Stimulated activated CD8-positive, alpha-beta memory T cell treated with anti-CD3 and anti-CD28 coated beads, Interleukin-7, amount 100 ng/mL, for 4 hours (primary cell): ENCODE results near the gene BNIPL.

Source experiments
- DNase-seq, 2 donors: peaks; one replicate each; pipeline ENCODE4 v3.0.0-alpha.2; 2020; ENCODE audit warnings: low read depth in 2 of 2

The BNIPL gene

DNA sequence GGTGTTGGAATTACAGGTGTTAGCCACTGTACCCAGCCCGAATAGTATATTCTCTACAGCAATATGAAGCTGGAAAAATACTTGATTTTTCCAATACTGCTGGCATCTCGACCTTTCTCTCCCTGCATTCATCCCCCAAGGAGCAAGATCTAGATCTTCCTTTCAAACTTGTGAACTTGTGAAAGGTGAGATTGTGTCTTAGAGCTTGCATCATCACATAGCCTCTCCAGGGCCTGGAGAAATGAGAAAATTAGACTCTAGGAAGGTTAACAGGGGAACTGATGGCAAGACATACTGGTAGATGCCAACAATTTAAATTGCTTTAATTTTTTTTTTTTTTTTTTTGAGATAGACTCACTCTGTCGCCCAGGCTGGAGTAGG lies 26.1 kb upstream of the BNIPL start:
- no peak for DNase-seq

DNA sequence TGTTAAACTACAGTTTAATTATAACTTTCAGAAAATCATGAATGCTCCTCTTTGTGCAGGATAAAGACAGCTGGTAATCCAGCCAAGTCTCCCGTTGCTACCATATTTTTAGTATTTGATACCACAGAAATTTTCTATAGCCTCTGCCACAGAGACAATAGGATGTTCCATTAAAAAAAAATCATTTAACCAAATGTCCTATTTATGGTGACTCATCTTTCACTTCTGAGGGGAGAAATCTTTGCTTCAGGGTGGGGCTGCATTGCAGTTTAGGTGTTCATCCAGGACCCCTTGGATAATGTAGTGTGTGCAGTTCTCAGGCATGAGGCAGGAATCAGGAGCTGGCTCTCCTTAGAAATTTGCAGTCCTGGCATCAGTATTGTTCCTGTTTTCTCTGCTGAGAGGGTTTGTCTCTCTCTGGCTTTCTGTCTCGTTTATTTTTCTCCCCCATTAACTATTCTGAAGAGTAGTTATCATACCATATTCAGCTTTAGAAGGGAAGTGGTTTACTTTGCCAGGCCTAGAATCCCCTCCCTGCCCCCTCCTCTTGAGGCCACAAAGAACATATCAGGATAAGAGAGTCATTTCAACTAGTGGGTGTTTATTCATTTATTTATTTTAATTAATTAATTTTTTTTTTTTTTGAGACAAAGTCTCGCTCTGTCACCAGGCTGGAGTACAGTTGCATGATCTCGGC lies 25.1 kb upstream of the BNIPL start:
- DNase-seq = no peak

DNA sequence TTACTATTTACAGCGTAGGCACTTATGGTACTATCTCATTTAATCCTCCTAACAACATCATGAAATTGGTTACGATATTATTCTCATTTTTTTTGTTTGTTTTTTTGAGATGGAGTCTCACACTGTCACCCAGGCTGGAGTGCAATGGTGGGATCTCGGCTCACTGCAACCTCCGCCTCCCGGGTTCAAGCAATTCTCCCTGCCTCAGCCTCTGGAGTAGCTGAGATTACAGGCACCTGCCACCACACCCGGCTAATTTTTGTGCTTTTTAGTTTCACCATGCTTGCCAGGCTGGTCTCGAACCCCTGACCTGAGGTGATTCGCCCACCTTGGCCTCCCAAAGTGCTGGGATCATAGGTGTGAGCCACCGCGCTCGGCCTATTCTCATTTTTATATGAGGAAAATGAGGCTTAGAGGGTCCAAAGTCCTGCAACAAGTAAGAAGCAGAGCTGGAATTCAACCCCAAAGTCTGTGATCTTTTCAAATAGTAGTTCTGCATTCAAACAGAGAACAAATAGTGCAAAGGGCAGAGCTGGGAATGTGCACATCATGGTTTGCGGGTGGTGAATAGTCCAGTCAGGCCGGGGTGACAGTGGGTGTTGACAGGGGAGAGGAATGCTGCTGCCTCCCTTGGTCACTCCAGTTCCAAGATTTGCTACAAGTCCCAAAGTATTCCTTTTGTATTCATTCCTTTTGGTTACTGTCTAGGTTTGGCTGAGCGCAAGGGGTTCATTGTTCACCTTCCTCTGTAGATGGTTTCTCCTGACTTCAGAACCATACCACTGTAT lies 23.5 kb upstream of the BNIPL start:
- DNase-seq = no peak

DNA sequence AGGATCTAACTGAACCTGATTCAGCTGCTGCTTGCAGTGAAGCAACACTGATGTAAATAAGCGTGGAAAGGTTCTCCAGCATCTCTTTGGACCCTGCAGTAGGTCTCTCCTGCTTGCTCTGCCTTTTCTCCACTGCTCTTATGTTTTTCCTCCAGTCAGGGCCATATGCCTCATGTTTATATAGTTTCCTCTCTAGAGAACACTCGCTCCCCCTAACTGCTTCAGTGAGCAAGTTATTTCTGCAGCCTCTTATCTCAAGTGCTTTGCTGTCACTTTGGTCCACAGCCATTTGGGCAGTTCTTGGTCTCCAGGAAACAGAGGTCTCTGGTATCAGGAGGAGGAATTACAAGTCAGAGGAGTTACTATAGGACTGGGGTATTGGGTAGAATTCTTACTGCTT lies 22.9 kb upstream of the BNIPL start:
- no peak for DNase-seq

DNA sequence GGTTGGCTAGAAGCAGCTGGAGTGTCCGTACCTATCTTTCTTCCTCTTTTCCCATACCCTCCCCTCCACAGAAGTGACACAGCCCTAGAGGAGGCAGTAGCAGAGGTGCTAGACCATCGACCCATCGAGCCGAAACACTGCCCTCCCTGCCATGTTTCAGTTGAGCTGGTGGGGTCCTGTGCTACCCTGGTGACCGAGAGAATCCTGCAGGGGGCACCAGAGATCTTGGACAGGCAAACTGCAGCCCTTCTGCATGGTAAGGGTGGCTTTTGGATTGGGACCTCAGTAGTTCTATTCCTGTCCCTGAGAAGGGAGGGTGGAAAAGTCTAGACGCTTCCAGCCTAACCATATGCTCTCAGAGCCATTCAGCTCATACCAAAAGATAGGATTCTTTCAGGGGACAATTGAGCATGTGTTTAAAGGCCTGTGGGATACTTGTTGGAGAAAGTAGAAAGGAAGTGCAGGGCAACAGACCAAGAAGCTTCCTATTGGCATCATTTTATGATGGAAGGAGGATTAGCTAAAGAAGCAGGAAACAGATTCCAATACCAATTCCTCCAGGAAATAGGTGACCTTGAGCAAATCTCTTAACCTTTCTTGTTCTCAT lies 11.7 kb upstream of the BNIPL start:
- DNase-seq = peak; percentile 71 to 75

DNA sequence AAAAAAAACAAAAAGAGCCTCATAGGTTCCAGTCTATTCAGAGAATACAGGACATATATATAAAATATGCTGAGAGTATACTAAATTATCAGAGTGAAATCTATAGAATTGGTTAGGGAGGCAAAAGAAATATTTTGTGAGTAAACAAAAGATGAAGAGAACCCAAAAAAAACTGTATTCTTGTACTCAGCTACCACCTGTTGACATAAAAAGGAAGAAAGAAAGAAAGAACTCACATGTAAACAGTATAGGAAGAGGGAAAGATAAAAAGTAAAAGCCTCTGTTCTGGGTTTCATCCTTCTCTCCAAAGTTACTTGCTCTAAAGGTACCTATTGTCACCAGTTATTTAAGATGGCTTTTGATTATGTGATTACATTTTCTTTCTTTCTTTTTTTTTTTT lies 9.9 kb upstream of the BNIPL start:
- DNase-seq = no peak

DNA sequence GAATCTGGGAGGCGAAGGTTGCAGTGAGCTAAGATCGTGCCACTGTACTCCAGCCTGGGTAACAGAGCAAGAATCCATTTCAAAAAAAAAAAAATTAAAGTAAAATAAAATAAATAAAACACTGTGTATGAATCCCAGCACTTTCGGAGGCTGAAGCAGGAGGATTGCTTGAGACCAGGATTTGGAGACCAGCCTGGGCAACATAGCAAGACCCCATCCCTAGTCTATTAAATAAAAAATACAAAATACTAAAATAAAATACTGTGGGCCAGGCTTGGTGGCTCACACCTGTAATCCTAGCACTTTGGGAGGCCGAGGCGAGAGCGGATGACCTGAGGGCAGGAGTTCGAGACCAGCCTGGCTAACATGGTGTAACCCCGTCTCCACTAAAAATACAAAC lies 4.2 kb upstream of the BNIPL start:
- DNase-seq = no peak

DNA sequence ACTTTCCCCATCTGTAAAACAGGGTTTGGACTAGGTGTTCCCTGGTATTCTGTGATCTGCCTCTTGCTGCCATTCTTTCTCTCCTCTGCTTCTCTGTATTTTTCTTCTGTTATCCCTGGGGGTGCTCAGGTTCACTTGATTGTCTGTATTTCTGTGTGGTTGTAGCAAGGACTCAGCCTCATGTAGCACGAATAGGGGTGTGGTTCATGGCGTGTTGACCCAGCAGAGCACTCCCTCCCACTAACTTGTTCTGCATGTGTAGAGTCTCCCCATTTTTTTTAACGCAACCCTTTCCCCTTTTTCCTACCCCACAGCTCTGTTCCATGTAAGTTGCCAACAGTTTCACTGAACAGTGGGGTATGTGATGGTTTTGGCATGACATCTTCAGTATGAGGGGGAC lies 1.2 kb upstream of the BNIPL start:
- DNase-seq = no peak

DNA sequence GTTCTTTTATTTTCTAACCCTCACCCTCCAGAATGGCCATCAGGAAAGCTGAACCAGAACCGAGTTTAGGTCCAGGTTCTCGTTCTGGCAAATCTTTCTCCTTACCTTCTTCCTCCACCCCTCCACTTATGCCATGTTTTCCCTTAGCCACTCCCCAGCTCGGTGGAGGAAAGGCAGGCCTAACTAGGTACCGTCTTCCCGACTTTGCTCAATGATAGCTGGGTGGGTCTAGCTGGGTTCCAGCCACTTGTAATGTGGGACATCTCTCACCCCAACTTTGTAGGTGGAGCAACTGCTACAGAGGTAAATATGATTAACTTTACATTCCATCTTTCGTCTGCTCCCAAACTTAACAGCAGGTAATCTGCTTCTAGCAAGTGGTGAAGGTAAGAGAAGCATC lies 646 bp downstream of the BNIPL start:
- DNase-seq = no peak

DNA sequence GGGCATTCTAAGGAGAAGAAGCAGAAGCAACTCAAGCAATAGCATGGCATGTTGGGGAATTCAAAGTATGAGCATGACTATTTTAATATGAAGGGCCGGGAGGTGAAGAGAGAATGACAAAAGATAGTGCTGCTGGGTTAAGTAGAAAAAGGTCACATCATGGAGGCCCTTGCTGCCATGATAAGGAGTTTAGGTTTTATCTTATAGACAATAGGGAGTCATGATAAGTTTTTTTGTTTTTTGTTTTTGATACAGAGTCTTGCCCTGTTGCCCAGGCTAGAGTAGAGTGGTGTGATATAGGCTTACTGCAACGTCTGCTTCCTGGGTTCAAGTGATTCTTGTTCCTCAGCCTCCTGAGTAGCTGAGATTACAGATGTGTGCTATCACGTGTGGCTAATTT lies 3.1 kb downstream of the BNIPL start:
- DNase-seq = no peak

DNA sequence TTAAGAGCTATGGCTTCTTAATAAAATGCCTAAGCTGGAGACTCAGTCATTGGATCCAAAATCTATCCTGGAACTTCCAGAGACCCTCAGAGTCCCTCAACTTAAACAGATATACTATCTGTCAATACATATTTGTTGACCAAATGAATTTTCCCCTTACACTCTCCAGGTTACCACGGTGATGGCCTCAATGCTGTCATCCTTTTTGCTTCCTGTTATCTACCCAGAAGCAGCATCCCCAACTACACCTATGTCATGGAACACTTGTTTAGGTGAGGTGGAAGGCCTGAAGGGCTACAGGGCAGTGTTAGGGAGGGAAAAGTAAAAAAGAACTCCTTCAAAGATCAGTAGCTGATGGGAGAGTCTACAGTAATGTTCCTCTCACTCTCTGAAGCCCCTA lies 6.8 kb downstream of the BNIPL start:
- no peak for DNase-seq

DNA sequence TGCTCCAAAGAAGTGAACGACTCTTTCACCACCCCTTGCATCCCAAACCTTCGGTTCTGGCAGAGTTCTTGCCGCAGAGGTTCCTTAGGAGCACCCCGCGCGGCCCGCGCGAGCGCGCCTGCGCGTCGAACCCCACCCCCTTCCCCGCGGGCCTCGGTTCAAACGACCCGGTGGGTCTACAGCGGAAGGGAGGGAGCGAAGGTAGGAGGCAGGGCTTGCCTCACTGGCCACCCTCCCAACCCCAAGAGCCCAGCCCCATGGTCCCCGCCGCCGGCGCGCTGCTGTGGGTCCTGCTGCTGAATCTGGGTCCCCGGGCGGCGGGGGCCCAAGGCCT lies 11.2 kb downstream of the BNIPL start, which contains the start of gene C1orf56:
Gene C1orf56 (plus strand): TSS at position 161 of the 334 bp plus-strand sequence. CDS start 97 bp downstream, at position 258.
- DNase-seq = peak in 1 of 2 donors; percentile 55

DNA sequence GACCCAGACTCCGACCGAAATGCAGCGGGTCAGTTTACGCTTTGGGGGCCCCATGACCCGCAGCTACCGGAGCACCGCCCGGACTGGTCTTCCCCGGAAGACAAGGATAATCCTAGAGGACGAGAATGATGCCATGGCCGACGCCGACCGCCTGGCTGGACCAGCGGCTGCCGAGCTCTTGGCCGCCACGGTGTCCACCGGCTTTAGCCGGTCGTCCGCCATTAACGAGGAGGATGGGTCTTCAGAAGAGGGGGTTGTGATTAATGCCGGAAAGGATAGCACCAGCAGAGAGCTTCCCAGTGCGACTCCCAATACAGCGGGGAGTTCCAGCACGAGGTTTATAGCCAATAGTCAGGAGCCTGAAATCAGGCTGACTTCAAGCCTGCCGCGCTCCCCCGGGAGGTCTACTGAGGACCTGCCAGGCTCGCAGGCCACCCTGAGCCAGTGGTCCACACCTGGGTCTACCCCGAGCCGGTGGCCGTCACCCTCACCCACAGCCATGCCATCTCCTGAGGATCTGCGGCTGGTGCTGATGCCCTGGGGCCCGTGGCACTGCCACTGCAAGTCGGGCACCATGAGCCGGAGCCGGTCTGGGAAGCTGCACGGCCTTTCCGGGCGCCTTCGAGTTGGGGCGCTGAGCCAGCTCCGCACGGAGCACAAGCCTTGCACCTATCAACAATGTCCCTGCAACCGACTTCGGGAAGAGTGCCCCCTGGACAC lies 11.7 kb downstream of the BNIPL start:
- DNase-seq = peak in 1 of 2 donors; percentile 45

DNA sequence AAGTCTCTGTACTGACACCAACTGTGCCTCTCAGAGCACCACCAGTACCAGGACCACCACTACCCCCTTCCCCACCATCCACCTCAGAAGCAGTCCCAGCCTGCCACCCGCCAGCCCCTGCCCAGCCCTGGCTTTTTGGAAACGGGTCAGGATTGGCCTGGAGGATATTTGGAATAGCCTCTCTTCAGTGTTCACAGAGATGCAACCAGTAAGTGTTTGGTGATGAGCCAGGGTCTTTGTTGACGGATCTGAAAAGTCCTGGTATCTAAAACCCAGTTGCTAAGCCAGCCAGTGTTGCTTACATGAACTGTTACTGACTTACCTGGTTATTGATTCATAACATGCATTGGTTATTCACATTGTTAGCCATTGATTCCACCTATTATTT lies 12.3 kb downstream of the BNIPL start:
- no peak for DNase-seq

DNA sequence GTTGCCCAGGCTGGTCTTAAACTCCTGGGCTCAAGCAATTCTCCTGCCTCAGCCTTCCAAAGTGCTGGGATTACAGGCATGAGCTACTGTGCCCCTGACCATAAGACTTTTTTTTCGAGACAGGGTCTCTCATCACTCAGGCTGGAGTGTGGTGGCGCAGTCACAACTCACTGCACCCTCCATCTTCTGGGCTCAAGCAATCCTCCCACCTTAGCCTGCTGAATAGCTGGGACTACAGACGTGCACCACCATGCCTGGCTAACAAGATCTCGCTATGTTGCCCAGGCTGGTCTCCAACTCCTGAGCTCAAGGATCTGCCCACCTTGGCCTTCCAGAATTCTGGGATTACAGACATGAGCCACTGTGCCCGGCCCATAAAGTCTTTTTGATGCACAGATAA lies 13.1 kb downstream of the BNIPL start:
- DNase-seq = no peak

DNA sequence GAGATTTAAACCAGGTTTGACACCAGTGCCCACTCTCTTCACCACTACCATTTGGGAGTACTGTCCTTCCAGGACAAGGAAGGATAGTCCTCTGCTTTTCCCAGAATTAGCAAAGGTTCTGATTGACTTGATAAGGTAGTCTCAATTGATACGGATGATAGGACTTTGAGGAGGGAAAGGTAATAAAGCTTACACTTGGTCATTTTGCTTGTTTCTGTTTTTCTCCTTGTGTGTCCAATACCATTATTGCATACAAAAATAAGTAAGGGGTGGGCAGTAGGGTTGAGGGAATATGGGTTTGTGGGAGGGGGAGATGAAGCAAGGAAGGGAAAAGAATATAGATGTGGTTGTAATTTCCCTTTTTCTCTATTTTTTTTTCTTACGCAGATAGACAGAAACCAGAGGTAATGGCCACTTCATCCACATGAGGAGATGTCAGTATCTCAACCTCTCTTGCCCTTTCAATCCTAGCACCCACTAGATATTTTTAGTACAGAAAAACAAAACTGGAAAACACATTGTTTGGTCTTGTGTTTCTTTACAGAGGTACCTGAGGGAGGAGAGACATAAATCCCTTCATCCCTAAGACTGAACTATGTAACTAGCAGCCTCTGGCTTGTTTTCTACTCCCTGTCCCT lies 13.8 kb downstream of the BNIPL start:
- DNase-seq = no peak

DNA sequence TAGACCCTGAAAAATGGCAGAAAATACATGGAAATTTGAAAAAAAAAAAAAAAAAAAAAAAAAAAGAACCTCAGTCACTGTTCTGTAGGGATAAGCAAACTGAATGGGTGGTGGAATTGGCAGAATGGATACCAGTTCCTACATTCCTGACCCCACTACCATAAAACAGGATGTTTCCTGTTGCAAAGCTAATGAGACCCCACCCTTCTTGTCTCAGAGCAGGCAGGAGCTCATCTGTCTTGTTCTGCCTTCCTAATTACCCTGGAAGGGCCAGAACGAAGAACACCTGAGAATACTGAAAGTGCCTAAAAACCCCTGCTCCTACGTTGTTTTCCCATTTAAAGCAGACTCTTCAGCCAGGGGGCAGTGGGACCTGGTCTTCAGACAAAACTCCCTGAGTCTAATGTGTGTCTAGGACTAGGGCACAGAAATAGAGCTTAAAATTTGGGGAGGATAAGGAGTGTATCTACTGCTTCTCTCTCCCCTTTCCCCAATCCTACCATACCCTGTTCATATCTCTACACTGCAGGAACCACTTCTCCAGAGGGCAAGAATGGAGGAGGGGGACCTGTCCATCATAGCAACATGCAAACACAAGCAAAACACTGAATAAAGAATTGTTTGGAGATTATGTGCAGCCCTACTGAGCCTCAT lies 15.1 kb downstream of the BNIPL start:
- no peak for DNase-seq

DNA sequence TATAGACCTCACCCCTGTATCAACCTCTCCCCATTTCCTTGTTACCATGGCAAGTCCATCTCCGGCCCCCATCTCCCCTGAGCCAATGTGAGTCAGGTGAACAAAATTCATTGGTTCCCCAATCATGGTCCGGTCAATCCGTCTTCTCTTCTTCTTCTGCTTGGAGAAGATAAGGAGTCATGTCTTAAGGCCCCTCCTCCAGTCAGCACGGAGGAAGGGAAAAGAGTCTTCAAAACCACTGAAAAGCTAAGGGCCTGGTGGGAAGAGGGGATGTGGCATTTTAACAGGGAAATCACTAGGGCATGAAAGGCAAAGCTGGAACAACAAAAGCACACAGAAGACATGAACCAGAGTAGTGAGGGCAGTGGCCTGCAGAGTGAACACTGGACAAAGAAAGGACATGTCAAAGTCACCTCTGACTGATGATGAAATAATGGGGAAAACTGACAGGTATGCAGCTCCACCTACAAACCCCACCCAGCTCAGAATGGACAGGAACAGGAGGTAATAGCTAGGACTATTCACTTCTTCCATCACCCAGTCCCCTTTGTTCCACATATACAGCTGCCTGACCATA lies 18.7 kb downstream of the BNIPL start:
- no peak for DNase-seq

DNA sequence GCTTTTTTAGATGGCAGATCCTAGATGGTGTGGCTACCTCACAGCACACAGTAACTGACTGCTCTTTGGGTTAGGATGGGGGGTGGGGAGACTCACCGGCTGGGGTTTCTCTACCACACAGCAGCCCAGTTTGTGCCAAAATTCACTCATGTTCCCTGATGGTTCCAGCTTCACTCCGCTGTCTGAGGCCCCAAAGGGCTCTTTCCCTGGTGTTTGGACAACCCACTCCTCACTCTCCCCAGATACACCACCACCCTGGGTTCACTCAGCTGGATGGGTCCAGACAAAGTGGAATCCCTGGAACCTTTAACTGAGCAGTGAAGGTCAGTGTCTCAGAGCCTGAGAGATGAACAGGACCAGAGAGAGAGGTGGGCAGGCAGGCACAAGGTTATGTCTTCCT lies 19.2 kb downstream of the BNIPL start:
- DNase-seq = no peak

DNA sequence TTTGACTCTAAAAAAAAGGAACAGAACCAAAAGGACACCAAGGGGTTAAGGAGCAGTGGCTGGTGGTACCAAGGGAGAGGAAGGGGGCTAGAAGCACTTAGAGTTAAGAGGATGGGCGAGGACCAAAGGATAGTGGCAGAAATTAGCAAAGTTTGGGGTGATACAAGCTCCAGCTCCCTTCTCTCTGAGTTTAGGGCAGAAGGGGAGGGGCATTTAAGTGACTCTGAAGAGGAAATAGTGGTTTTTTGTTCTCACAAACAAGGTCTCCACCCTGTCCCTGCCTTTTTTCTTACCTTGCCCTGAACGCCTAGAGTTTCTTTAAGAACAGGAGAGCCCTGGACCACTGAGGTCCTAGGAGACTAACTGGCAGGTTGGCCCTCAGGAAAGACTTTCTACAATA lies 19.8 kb downstream of the BNIPL start:
- no peak for DNase-seq

DNA sequence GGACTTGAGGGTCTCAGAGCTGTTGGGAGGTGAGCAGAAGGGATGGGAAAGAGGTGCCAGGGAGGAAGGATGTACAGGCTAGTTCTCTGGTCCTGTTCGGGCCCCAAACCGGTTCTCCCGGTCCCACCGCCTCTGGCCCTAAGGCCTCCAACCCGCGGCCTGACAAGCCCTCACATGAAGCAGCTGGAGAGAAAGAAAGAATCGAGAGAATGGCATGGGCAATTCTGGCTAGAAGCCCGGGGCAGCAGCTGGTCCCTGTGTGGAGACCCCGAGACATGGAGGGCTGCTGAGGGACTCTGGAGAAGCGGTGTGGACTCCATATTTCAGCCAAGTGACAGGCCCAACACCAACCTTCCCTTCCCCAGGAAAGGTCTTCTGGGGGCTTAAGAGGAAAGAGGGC lies 22.3 kb downstream of the BNIPL start:
- no peak for DNase-seq
